ENCODE measurements around the gene SCP2. TPM values are rescaled to one million over a fixed set of nuclear protein-coding genes. Genes with fewer than 3 reads are reported as not detected.

Gene SCP2
- total and polyA plus RNA-seq, 2 of the 4 experiments (the other 2 are of a cell fraction) = 70.4 to 83.1 TPM

GRCh38 chr1:53076721-53077598, 149.9 kb downstream of the SCP2 start:
- BruUV-seq (replicated peaks) = no TSS peak
- Histone ChIP-seq H3K14ac (replicated peaks; ENCODE audit: low read depth, low read length) (no peak overlapping the region), H3K27ac (ENCODE audit: insufficient read depth, low read length) (no peak overlapping the region), H4K20me1 (ENCODE audit: insufficient read depth, low read length) (no peaks in the 10 kb centered on the region), H3K18ac (ENCODE audit: low read depth, low read length) (no peak overlapping the region), H3K79me1 (ENCODE audit: low read depth in 1 of 2, low read length in 2 of 2) (no peaks in the 10 kb centered on the region), H2AK9ac (replicated peaks; ENCODE audit: low read depth, low read length, poor library complexity) (no peak overlapping the region), H3K4ac (ENCODE audit: low read depth, low read length) (no peak overlapping the region), H4K5ac (ENCODE audit: low read depth, low read length) (no peak overlapping the region), H3K36me3 (ENCODE audit: control insufficient read depth, insufficient read depth, low read length) (peaks cover 22% of the 10 kb centered on the region), H2AK5ac (ENCODE audit: low read depth, low read length) (no peak overlapping the region), H3K56ac (ENCODE audit: extremely low read depth, insufficient read depth, low read length) (no peak overlapping the region), H3K4me3 (ENCODE audit: insufficient read depth, low read depth, low read length) (no peak overlapping the region), H3K4me1 (ENCODE audit: control insufficient read depth, insufficient read depth, low read length) (no peaks in the 10 kb centered on the region; the same call in 1 of the 2 replicates), H3K4me2 (ENCODE audit: low read depth, low read length) (no peak overlapping the region), H3K27me3 (ENCODE audit: control insufficient read depth, insufficient read depth, low read length) (no peaks in the 10 kb centered on the region), H4K8ac (ENCODE audit: low read depth in 2 of 2, low read length in 2 of 2) (no peak overlapping the region), H2BK5ac (ENCODE audit: low read depth, low read length, poor library complexity, severe bottlenecking) (no peak overlapping the region), H2BK120ac (ENCODE audit: low read depth, low read length) (no peak overlapping the region), H2BK20ac (ENCODE audit: low read depth, low read length) (no peak overlapping the region), H2BK15ac (ENCODE audit: low read depth, low read length) (no peak overlapping the region), H2AFZ (replicated peaks; ENCODE audit: low read length, poor library complexity) (no peak overlapping the region), H4K91ac (ENCODE audit: insufficient read depth, low read depth, low read length) (no peak overlapping the region), H3K23ac (ENCODE audit: low read depth, low read length) (no peak overlapping the region), H3K9me1 (ENCODE audit: insufficient read depth, low read length) (no peaks in the 10 kb centered on the region), H3K9me3 (ENCODE audit: control insufficient read depth, insufficient read depth, low read length) (no peaks in the 10 kb centered on the region), H3K9ac (ENCODE audit: low read depth, low read length) (no peak overlapping the region)
- DNase-seq = no peak
- CTCF ChIA-PET = no interaction called here
- ATAC-seq (ENCODE audit: low read depth) = no peak
- in situ Hi-C loops (cut with MboI; ENCODE audit: low sequenced_read_pairs) = no loop called here
- intact Hi-C loops (cut with micrococcal nuclease) = no loop called here
- TF ChIP-seq RFX5 (IDR thresholded peaks at IDR 0.05; ENCODE audit: low read depth, low read length) (no peak), MAFK (IDR thresholded peaks at IDR 0.05; ENCODE audit: low read depth, low read length) (no peak)
- dilution Hi-C loops (cut with HindIII; ENCODE audit: low sequenced_read_pairs, unreplicated experiment) = no loop called here
- POLR2A ChIA-PET (ENCODE audit: unreplicated experiment) = no interaction called here
- WGBS, 2 experiments (ENCODE audit: extremely low coverage in 2 of 2, insufficient read length in 1 of 2) = 76% methylated on average over 5 of the region's 19 CpGs; no CpG with 5 or more reads in 1 of the 2 experiments
